Liver (tissue), 9 donors: Measurements from ENCODE around the gene HYLS1. TPM values are rescaled to one million over a fixed set of nuclear protein-coding genes. Genes with fewer than 3 reads are reported as not detected.

Experiments
- DNase-seq: peaks from one replicate; pipeline ENCODE4 v3.0.0-alpha.2; 2017; ENCODE audit warnings: low spot score
- H3K27ac ChIP-seq, 2 donors: one replicate each; pipeline ENCODE4 v1.7.0; 2013; ENCODE audit warnings: inconsistent platforms in 2 of 2, low read length in 2 of 2, control low read depth in 1 of 2, low read depth in 1 of 2, mild to moderate bottlenecking in 1 of 2
- H3K27me3 ChIP-seq, 4 donors: one replicate each; pipeline versions ENCODE4 v1.6.1 to v1.7.0; 2013; ENCODE audit warnings: low read length in 3 of 4, inconsistent platforms in 1 of 4, mild to moderate bottlenecking in 1 of 4, moderate library complexity in 1 of 4; ENCODE audit not compliant: control insufficient read depth in 4 of 4, insufficient read depth in 4 of 4
- H3K36me3 ChIP-seq, 4 donors: one replicate each; pipeline versions ENCODE4 v1.6.1 to v1.7.0; 2013; ENCODE audit warnings: low read length in 3 of 4, mild to moderate bottlenecking in 3 of 4, low read depth in 1 of 4, moderate library complexity in 1 of 4; ENCODE audit not compliant: control insufficient read depth in 4 of 4, insufficient read depth in 3 of 4
- H3K4me1 ChIP-seq, 4 donors: one replicate each; pipeline versions ENCODE4 v1.6.1 to v1.7.0; 2013; ENCODE audit warnings: low read length in 3 of 4, mild to moderate bottlenecking in 3 of 4, moderate library complexity in 1 of 4; ENCODE audit not compliant: control insufficient read depth in 4 of 4, insufficient read depth in 4 of 4
- H3K4me3 ChIP-seq, 3 donors: one replicate each; pipeline versions ENCODE4 v1.6.1 to v1.7.0; 2013; ENCODE audit warnings: low read length in 3 of 3, control low read depth in 1 of 3, low read depth in 1 of 3, mild to moderate bottlenecking in 1 of 3
- H3K9ac ChIP-seq, 2 donors: one replicate each; pipeline ENCODE4 v1.7.0; 2013; ENCODE audit warnings: low read length in 2 of 2, mild to moderate bottlenecking in 2 of 2, moderate library complexity in 2 of 2, control low read depth in 1 of 2, low read depth in 1 of 2
- H3K9me3 ChIP-seq, 4 donors: one replicate each; pipeline versions ENCODE4 v1.6.1 to v1.7.0; 2013; ENCODE audit warnings: low read length in 3 of 4; ENCODE audit not compliant: control insufficient read depth in 4 of 4
- FOXA1 ChIP-seq: IDR thresholded peaks from 2 replicates; pipeline ENCODE4 v1.6.1; 2016; ENCODE audit warnings: antibody characterized with exemption
- FOXA2 ChIP-seq: IDR thresholded peaks from 2 replicates; pipeline ENCODE4 v1.6.1; 2016; ENCODE audit warnings: antibody characterized with exemption
- GABPA ChIP-seq, 2 donors: IDR thresholded peaks in 1 of 2; conservative IDR thresholded peaks in 1 of 2; 2 replicates each; pipeline ENCODE4 v1.6.1; 2016; ENCODE audit warnings: antibody characterized with exemption in 2 of 2, mild to moderate bottlenecking in 1 of 2, moderate library complexity in 1 of 2
- HNF4A ChIP-seq, 2 donors: conservative IDR thresholded peaks; 2 replicates each; pipeline ENCODE4 v1.6.1; 2016; ENCODE audit warnings: antibody characterized with exemption in 2 of 2, mild to moderate bottlenecking in 2 of 2
- HNF4G ChIP-seq: IDR thresholded peaks from 2 replicates; pipeline ENCODE4 v1.6.1; 2016; ENCODE audit warnings: antibody characterized with exemption
- JUND ChIP-seq, 2 donors: IDR thresholded peaks; 2 replicates each; pipeline ENCODE4 v1.6.1; 2016; ENCODE audit warnings: antibody characterized with exemption in 2 of 2
- RXRA ChIP-seq, 2 donors: IDR thresholded peaks; 2 replicates each; pipeline ENCODE4 v1.6.1; 2017 to 2018; ENCODE audit warnings: antibody characterized with exemption in 2 of 2, mild to moderate bottlenecking in 1 of 2
- SP1 ChIP-seq: IDR thresholded peaks from 2 replicates; pipeline ENCODE4 v1.6.1; 2018; ENCODE audit warnings: antibody characterized with exemption, mild to moderate bottlenecking
- TAF1 ChIP-seq: conservative IDR thresholded peaks from 2 replicates; pipeline ENCODE4 v1.6.1; 2016; ENCODE audit warnings: antibody characterized with exemption, mild to moderate bottlenecking
- YY1 ChIP-seq: IDR thresholded peaks from 2 replicates; pipeline ENCODE4 v1.6.1; 2016; ENCODE audit warnings: antibody characterized with exemption, mild to moderate bottlenecking
- WGBS: extraction: QIAGEN DNeasy Blood & Tissue Kit; methylation state at CpG from one replicate; pipeline ENCODE4 v1.1.7; 2013; 5-methylcytosine and 5-hydroxymethylcytosine counted together
- polyA plus RNA-seq, 2 donors: library from polyadenylated mRNA; stranded (reverse) in 1 of 2; unstranded in 1 of 2; fragments of 200-250 nt in 1 of 2; fragments of >200 nt in 1 of 2; fragmentation: Nextera tagmentation in 1 of 2; extraction: Ambion mirVana in 1 of 2; gene quantifications; one replicate each; pipeline versions ENCODE4 v1.2.1 to v1.2.3, GENCODE V29; 2013 to 2015
- total RNA-seq, 2 donors: library from RNA; depleted of rRNA; stranded (reverse); fragments of >200 nt; gene quantifications; one replicate each; pipeline ENCODE4 v1.2.3, GENCODE V29; 2014
- TF ChIP-seq, protein P1 (sequence below): IDR thresholded peaks from 2 replicates; pipeline ENCODE4 v1.6.1; 2016; ENCODE audit warnings: antibody characterized with exemption
- TF ChIP-seq, protein P2 (sequence below): fragments of 150-350 bp; IDR thresholded peaks from 2 replicates; pipeline ENCODE4 v1.5.1; 2017; ENCODE audit warnings: improper control_type of control experiment, low read depth, low read length; ENCODE audit not compliant: missing input control
- TF ChIP-seq, protein P3 (sequence below): IDR thresholded peaks from 2 replicates; pipeline ENCODE4 v1.6.1; 2016; ENCODE audit warnings: antibody characterized with exemption, mild to moderate bottlenecking
- TF ChIP-seq, protein P4 (sequence below): IDR thresholded peaks from 2 replicates; pipeline ENCODE4 v1.6.1; 2016; ENCODE audit warnings: antibody characterized with exemption
- TF ChIP-seq, protein P5 (sequence below): IDR thresholded peaks from 2 replicates; pipeline ENCODE4 v1.6.1; 2016; ENCODE audit warnings: antibody characterized with exemption
- donor health status: healthy.
- donor health status: healthy.
- donor health status: healthy.
- donor health status: healthy.
- donor health status: healthy.

HYLS1 gene
- total and polyA plus RNA-seq, 4 donors, result 1.9 to 4.9 (median 3.7) TPM

DNA sequence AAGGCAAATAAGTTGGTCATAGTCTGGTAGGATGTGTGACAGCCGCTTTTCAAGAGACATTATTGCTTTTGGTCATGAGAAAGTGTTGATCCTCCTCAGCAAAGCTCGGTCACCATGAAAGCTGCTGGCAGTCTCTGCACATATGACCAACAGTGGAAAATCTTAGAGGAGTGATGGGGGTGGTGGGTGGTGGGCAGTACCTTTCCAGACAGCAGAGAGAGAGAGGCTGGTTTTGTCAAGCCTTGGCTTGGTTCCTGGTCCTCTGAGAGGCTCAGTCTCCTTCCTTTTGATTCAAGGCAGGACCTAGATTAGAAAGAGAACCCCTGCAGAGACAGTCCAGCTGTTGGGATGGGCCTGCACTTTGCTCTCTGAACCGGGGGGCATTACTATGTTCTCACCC lies 38.3 kb downstream of the HYLS1 start:
- no peak overlapping the region for H3K4me3 ChIP-seq
- DNase-seq, result no peak
- no peaks in the 10 kb centered on the region for H3K27me3 ChIP-seq
- H3K36me3 ChIP-seq, result no peaks in the 10 kb centered on the region
- H3K27ac ChIP-seq, result peak overlapping the region in 1 of 2 donors; percentile 15
- no peaks in the 10 kb centered on the region for H3K9me3 ChIP-seq
- no peak overlapping the region for H3K9ac ChIP-seq
- H3K4me1 ChIP-seq, result peaks cover 3 to 15% (median 7%) of the 10 kb centered on the region in 4 donors
- WGBS, result 72% methylated on average over 3 of the region's 3 CpGs
- TF ChIP-seq, protein P1, sequence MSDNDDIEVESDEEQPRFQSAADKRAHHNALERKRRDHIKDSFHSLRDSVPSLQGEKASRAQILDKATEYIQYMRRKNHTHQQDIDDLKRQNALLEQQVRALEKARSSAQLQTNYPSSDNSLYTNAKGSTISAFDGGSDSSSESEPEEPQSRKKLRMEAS, result no peak
- TF ChIP-seq SP1 (no peak), FOXA1 (no peak), TAF1 (no peak), FOXA2 (no peak), GABPA (IDR thresholded peaks at IDR 0.05 in 1 of 2, conservative IDR thresholded peaks at IDR 0.05 in 1 of 2) (no peak), HNF4A (conservative IDR thresholded peaks at IDR 0.05) (no peak), JUND (IDR thresholded peaks at IDR 0.05) (no peak), HNF4G (no peak), RXRA (IDR thresholded peaks at IDR 0.05) (no peak), YY1 (no peak)
- TF ChIP-seq, protein P2, sequence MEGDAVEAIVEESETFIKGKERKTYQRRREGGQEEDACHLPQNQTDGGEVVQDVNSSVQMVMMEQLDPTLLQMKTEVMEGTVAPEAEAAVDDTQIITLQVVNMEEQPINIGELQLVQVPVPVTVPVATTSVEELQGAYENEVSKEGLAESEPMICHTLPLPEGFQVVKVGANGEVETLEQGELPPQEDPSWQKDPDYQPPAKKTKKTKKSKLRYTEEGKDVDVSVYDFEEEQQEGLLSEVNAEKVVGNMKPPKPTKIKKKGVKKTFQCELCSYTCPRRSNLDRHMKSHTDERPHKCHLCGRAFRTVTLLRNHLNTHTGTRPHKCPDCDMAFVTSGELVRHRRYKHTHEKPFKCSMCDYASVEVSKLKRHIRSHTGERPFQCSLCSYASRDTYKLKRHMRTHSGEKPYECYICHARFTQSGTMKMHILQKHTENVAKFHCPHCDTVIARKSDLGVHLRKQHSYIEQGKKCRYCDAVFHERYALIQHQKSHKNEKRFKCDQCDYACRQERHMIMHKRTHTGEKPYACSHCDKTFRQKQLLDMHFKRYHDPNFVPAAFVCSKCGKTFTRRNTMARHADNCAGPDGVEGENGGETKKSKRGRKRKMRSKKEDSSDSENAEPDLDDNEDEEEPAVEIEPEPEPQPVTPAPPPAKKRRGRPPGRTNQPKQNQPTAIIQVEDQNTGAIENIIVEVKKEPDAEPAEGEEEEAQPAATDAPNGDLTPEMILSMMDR, result no peak
- TF ChIP-seq, protein P3, sequence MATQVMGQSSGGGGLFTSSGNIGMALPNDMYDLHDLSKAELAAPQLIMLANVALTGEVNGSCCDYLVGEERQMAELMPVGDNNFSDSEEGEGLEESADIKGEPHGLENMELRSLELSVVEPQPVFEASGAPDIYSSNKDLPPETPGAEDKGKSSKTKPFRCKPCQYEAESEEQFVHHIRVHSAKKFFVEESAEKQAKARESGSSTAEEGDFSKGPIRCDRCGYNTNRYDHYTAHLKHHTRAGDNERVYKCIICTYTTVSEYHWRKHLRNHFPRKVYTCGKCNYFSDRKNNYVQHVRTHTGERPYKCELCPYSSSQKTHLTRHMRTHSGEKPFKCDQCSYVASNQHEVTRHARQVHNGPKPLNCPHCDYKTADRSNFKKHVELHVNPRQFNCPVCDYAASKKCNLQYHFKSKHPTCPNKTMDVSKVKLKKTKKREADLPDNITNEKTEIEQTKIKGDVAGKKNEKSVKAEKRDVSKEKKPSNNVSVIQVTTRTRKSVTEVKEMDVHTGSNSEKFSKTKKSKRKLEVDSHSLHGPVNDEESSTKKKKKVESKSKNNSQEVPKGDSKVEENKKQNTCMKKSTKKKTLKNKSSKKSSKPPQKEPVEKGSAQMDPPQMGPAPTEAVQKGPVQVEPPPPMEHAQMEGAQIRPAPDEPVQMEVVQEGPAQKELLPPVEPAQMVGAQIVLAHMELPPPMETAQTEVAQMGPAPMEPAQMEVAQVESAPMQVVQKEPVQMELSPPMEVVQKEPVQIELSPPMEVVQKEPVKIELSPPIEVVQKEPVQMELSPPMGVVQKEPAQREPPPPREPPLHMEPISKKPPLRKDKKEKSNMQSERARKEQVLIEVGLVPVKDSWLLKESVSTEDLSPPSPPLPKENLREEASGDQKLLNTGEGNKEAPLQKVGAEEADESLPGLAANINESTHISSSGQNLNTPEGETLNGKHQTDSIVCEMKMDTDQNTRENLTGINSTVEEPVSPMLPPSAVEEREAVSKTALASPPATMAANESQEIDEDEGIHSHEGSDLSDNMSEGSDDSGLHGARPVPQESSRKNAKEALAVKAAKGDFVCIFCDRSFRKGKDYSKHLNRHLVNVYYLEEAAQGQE, result no peak
- TF ChIP-seq, protein P4, sequence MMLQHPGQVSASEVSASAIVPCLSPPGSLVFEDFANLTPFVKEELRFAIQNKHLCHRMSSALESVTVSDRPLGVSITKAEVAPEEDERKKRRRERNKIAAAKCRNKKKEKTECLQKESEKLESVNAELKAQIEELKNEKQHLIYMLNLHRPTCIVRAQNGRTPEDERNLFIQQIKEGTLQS, result no peak
- TF ChIP-seq, protein P5, sequence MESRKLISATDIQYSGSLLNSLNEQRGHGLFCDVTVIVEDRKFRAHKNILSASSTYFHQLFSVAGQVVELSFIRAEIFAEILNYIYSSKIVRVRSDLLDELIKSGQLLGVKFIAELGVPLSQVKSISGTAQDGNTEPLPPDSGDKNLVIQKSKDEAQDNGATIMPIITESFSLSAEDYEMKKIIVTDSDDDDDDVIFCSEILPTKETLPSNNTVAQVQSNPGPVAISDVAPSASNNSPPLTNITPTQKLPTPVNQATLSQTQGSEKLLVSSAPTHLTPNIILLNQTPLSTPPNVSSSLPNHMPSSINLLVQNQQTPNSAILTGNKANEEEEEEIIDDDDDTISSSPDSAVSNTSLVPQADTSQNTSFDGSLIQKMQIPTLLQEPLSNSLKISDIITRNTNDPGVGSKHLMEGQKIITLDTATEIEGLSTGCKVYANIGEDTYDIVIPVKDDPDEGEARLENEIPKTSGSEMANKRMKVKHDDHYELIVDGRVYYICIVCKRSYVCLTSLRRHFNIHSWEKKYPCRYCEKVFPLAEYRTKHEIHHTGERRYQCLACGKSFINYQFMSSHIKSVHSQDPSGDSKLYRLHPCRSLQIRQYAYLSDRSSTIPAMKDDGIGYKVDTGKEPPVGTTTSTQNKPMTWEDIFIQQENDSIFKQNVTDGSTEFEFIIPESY, result no peak

DNA sequence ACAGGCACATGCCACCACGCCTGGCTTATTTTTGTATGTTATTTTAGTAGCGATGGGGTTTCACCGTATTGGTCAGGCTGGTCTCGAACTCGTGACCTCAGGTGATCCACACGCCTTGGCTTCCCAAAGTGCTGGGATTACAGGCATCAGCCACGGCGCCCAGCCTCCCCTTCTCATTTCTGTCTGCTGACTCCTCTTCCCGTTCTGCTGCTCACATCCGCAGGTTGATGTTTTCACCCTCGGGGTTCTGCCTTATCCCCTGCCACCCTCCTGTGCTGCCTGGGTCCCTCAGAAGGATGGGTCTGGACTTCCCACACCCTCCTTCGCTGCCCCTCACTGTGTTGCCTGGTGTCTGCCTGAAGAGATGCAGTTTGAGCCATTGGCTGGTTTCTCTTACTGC lies 39.2 kb downstream of the HYLS1 start:
- Histone ChIP-seq H3K9ac (no peak overlapping the region), H3K27ac (no peak overlapping the region), H3K4me3 (no peak overlapping the region), H3K36me3 (no peaks in the 10 kb centered on the region), H3K4me1 (peaks cover 3 to 15% (median 7%) of the 10 kb centered on the region in 4 donors), H3K9me3 (no peaks in the 10 kb centered on the region), H3K27me3 (no peaks in the 10 kb centered on the region)
- WGBS, result 93% methylated on average over 12 of the region's 12 CpGs
- TF ChIP-seq, protein P5, result no peak
- TF ChIP-seq, protein P1, result no peak
- TF ChIP-seq HNF4A (conservative IDR thresholded peaks at IDR 0.05) (no peak), RXRA (IDR thresholded peaks at IDR 0.05) (no peak), HNF4G (no peak)
- TF ChIP-seq, protein P3, result no peak
- DNase-seq, result no peak
